Measurements from ENCODE around the gene PARD6B.

DNA sequence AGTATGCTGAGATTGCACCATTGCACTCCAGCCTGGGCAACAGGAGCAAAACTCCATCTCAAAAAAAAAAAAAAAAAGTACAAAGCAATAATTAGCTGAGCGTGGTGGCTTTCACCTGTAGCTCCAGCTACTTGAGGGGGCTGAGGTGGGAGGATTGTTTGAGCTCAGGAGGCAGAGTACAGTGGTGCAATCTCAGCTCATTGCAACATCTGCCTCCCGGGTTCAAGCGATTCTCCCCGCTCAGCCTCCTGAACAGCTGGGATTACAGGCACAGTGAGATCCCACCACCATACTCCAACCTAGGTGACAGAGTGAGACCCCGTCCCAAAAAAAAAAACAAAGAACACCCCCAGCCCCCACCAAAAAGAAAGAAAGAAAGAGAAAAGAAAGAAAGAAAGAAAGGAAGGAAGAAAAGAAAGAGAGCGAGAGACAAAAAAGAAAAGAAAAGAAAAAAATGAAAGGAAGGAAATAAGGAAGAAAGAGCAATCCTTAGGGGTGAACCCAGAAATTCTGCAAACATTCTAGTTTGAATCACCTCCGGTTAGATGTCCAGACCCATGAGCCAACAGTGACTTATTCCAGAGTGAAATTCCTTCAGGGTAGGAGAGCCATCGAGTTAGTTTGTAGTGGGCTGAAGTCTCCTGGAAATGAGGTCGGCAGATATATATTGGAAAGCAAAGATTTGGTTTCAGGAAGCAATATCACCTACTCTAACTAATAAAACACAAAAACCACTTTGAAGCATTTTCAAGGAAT, 36.8 kb upstream of the PARD6B start:
- TF ChIP-seq, protein P1, sequence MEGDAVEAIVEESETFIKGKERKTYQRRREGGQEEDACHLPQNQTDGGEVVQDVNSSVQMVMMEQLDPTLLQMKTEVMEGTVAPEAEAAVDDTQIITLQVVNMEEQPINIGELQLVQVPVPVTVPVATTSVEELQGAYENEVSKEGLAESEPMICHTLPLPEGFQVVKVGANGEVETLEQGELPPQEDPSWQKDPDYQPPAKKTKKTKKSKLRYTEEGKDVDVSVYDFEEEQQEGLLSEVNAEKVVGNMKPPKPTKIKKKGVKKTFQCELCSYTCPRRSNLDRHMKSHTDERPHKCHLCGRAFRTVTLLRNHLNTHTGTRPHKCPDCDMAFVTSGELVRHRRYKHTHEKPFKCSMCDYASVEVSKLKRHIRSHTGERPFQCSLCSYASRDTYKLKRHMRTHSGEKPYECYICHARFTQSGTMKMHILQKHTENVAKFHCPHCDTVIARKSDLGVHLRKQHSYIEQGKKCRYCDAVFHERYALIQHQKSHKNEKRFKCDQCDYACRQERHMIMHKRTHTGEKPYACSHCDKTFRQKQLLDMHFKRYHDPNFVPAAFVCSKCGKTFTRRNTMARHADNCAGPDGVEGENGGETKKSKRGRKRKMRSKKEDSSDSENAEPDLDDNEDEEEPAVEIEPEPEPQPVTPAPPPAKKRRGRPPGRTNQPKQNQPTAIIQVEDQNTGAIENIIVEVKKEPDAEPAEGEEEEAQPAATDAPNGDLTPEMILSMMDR (IDR thresholded peaks at IDR 0.05): no peak
- no peak for TF ChIP-seq POLR2A (IDR thresholded peaks at IDR 0.05)

Data from heart left ventricle (tissue), 13 donors.